Neural cell (in vitro differentiated cells): ENCODE results near the gene DGKI. TPM values are rescaled to one million over a fixed set of nuclear protein-coding genes. Genes with fewer than 3 reads are reported as not detected.

ENCODE experiments used
- H2AFZ ChIP-seq: fragments of 200-600, 300-800 bp; sonication (generic), shearing (Covaris generic); 2 replicates; pipeline ENCODE4 v1.6.0; 2014; ENCODE audit warnings: low read depth, mild to moderate bottlenecking, antibody characterized with exemption, low read length, moderate library complexity
- H3F3A ChIP-seq: fragments of 200-600 bp; shearing (Covaris generic); 2 replicates; pipeline ENCODE4 v1.6.1; 2016; ENCODE audit warnings: mild to moderate bottlenecking, moderate library complexity, mixed read lengths, antibody characterized with exemption, low read length; ENCODE audit not compliant: insufficient read depth, poor library complexity, severe bottlenecking
- H3K27ac ChIP-seq: fragments of 200-600, 300-800 bp; sonication (generic), shearing (Covaris generic); 2 replicates; pipeline ENCODE4 v1.5.1; 2014; ENCODE audit warnings: mild to moderate bottlenecking, low read length, moderate library complexity
- H3K27me3 ChIP-seq: fragments of 300-800, 200-600 bp; sonication (generic), shearing (Covaris generic); 2 replicates; pipeline ENCODE4 v1.6.0; 2014; ENCODE audit warnings: mild to moderate bottlenecking, low read depth, low read length, moderate library complexity; ENCODE audit not compliant: insufficient read depth
- H3K36me3 ChIP-seq: fragments of 300-800, 200-600 bp; sonication (generic), shearing (Covaris generic); 2 replicates; pipeline ENCODE4 v1.5.1; 2014; ENCODE audit warnings: mild to moderate bottlenecking, antibody characterized with exemption, low read length, moderate library complexity; ENCODE audit not compliant: insufficient read depth
- H3K4me2 ChIP-seq: fragments of 300-800, 200-600 bp; sonication (generic), shearing (Covaris generic); 2 replicates; pipeline ENCODE4 v1.6.0; 2014; ENCODE audit warnings: mild to moderate bottlenecking, low read length
- H3K4me3 ChIP-seq: fragments of 300-800, 200-600 bp; sonication (generic), shearing (Covaris generic); 2 replicates; pipeline ENCODE4 v1.5.1; 2014; ENCODE audit warnings: mild to moderate bottlenecking, low read length, moderate library complexity
- H3K79me2 ChIP-seq: fragments of 200-600 bp; shearing (Covaris generic); replicated peaks from 2 replicates; pipeline ENCODE4 v1.6.0; 2014; ENCODE audit warnings: mild to moderate bottlenecking, low read length, moderate library complexity; ENCODE audit not compliant: insufficient read depth
- H3K9ac ChIP-seq: fragments of 300-800, 200-600 bp; sonication (generic), shearing (Covaris generic); 2 replicates; pipeline ENCODE4 v1.6.1; 2016; ENCODE audit warnings: mild to moderate bottlenecking, low read length, mixed read lengths
- H3K9me2 ChIP-seq: fragments of 200-600 bp; shearing (Covaris generic); 2 replicates; pipeline ENCODE4 v1.6.1; 2016; ENCODE audit warnings: mild to moderate bottlenecking, low read length, mixed read lengths; ENCODE audit not compliant: insufficient read depth
- H3K9me3 ChIP-seq: fragments of 200-600, 300-800 bp; sonication (generic), shearing (Covaris generic); 2 replicates; pipeline ENCODE4 v1.6.1; 2016; ENCODE audit warnings: mild to moderate bottlenecking, mixed run types, low read length, moderate library complexity, mixed read lengths
- H4K20me1 ChIP-seq: fragments of 200-600 bp; shearing (Covaris generic); 2 replicates; pipeline ENCODE4 v1.6.1; 2016; ENCODE audit warnings: mild to moderate bottlenecking, mixed run types; ENCODE audit not compliant: insufficient read depth
- EP300 ChIP-seq: fragments of 450-650 bp; conservative IDR thresholded peaks from 2 replicates; pipeline ENCODE4 v1.6.1; 2014; ENCODE audit warnings: antibody characterized with exemption, mild to moderate bottlenecking, moderate library complexity; ENCODE audit not compliant: poor library complexity, severe bottlenecking
- EZH2 ChIP-seq: fragments of 200-600, 300-800 bp; shearing (Covaris generic), sonication (generic); IDR thresholded peaks from 2 replicates; pipeline ENCODE4 v1.6.1; 2014; ENCODE audit warnings: antibody characterized with exemption, low read length, borderline replicate concordance, mild to moderate bottlenecking; ENCODE audit not compliant: insufficient read depth, poor library complexity, severe bottlenecking
- MXI1 ChIP-seq: fragments of 450-650 bp; conservative IDR thresholded peaks from 2 replicates; pipeline ENCODE4 v1.6.1; 2014; ENCODE audit warnings: antibody characterized with exemption, mild to moderate bottlenecking; ENCODE audit not compliant: poor library complexity, severe bottlenecking
- POLR2AphosphoS5 ChIP-seq: IDR thresholded peaks from 2 replicates; pipeline ENCODE4 v1.6.1; 2012
- RAD21 ChIP-seq: fragments of 450-650 bp; conservative IDR thresholded peaks from 2 replicates; pipeline ENCODE4 v1.6.1; 2014; ENCODE audit warnings: antibody characterized with exemption, mild to moderate bottlenecking, moderate library complexity
- SMC3 ChIP-seq: fragments of 450-650 bp; conservative IDR thresholded peaks from 2 replicates; pipeline ENCODE4 v1.6.1; 2014; ENCODE audit warnings: antibody characterized with exemption, mild to moderate bottlenecking, moderate library complexity; ENCODE audit not compliant: poor library complexity
- TAF1 ChIP-seq: IDR thresholded peaks from 2 replicates; pipeline ENCODE4 v1.6.1; 2012; ENCODE audit warnings: low read depth
- polyA plus RNA-seq: library from polyadenylated mRNA; depleted of rRNA; stranded (reverse); fragments of >200 nt; gene quantifications from 2 replicates; pipeline ENCODE4 v1.2.3, GENCODE V29; 2014
- TF ChIP-seq, protein P1 (sequence below): IDR thresholded peaks from 2 replicates; pipeline ENCODE4 v1.6.1; 2012; ENCODE audit warnings: borderline replicate concordance
- TF ChIP-seq, protein P2 (sequence below): fragments of 450-650 bp; IDR thresholded peaks from 2 replicates; pipeline ENCODE4 v1.5.1; 2014; ENCODE audit warnings: antibody characterized with exemption, mild to moderate bottlenecking, moderate library complexity; ENCODE audit not compliant: poor library complexity, severe bottlenecking

Gene DGKI
- polyA plus RNA-seq, 1 donor from 2014 or later, result 15.8 TPM

DNA sequence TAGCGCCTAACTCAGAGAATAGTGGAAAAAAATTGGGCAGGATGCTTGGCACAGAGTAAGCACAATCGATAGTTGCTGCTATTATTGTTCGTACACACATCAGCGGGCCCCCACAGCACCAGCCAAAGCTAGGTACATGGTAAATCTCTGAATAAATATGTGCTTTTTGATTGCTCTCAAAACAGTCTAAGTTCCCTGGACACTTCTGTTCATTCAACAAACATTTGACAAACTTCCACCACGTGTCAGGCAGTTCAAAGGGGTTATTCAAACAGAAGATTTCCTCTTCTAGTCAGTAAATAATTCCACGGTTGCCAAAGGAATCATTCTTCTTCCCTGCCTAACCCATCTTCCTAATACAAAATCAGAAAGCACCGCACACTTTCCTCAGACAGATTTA, 150.8 kb downstream of the DGKI start:
- H3K4me3 ChIP-seq, result no peak overlapping the region

DNA sequence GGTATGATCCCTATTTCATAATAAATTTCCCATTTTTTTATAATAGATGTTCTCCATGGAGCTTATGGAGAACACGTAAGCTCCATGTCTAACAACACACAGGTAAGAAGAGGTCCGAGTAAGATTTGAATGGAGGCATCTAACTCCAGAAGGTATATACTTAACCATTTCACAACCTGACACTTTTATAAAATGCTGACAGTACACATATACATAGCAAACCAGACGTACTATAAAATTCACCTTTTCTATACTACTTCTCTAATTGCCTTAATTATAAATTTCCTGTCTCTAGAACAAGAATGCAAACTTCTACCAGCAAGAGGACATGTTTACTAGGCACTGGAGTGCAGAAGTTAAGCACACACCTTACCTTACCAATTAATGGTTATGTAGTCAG, 151.3 kb downstream of the DGKI start:
- Histone ChIP-seq H3F3A (no peaks in the 10 kb centered on the region), H3K9me3 (no peaks in the 10 kb centered on the region), H3K36me3 (no peaks in the 10 kb centered on the region), H3K9me2 (no peaks in the 10 kb centered on the region), H3K27me3 (no peaks in the 10 kb centered on the region), H2AFZ (no peak overlapping the region), H3K9ac (no peak overlapping the region), H3K4me2 (no peak overlapping the region), H3K79me2 (no peaks in the 10 kb centered on the region), H3K27ac (no peak overlapping the region), H3K4me3 (no peak overlapping the region), H4K20me1 (no peaks in the 10 kb centered on the region)
- TF ChIP-seq MXI1, result no peak
- TF ChIP-seq, protein P1, sequence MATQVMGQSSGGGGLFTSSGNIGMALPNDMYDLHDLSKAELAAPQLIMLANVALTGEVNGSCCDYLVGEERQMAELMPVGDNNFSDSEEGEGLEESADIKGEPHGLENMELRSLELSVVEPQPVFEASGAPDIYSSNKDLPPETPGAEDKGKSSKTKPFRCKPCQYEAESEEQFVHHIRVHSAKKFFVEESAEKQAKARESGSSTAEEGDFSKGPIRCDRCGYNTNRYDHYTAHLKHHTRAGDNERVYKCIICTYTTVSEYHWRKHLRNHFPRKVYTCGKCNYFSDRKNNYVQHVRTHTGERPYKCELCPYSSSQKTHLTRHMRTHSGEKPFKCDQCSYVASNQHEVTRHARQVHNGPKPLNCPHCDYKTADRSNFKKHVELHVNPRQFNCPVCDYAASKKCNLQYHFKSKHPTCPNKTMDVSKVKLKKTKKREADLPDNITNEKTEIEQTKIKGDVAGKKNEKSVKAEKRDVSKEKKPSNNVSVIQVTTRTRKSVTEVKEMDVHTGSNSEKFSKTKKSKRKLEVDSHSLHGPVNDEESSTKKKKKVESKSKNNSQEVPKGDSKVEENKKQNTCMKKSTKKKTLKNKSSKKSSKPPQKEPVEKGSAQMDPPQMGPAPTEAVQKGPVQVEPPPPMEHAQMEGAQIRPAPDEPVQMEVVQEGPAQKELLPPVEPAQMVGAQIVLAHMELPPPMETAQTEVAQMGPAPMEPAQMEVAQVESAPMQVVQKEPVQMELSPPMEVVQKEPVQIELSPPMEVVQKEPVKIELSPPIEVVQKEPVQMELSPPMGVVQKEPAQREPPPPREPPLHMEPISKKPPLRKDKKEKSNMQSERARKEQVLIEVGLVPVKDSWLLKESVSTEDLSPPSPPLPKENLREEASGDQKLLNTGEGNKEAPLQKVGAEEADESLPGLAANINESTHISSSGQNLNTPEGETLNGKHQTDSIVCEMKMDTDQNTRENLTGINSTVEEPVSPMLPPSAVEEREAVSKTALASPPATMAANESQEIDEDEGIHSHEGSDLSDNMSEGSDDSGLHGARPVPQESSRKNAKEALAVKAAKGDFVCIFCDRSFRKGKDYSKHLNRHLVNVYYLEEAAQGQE, result no peak
- no peak for TF ChIP-seq EZH2
- no peak for TF ChIP-seq TAF1
- no peak for TF ChIP-seq EP300
- no peak for TF ChIP-seq POLR2AphosphoS5
- TF ChIP-seq RAD21, result no peak
- no peak for TF ChIP-seq SMC3
- TF ChIP-seq, protein P2, sequence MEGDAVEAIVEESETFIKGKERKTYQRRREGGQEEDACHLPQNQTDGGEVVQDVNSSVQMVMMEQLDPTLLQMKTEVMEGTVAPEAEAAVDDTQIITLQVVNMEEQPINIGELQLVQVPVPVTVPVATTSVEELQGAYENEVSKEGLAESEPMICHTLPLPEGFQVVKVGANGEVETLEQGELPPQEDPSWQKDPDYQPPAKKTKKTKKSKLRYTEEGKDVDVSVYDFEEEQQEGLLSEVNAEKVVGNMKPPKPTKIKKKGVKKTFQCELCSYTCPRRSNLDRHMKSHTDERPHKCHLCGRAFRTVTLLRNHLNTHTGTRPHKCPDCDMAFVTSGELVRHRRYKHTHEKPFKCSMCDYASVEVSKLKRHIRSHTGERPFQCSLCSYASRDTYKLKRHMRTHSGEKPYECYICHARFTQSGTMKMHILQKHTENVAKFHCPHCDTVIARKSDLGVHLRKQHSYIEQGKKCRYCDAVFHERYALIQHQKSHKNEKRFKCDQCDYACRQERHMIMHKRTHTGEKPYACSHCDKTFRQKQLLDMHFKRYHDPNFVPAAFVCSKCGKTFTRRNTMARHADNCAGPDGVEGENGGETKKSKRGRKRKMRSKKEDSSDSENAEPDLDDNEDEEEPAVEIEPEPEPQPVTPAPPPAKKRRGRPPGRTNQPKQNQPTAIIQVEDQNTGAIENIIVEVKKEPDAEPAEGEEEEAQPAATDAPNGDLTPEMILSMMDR, result no peak

More for the DNA sequence above, 150.8 kb downstream of the DGKI start:
- Histone ChIP-seq H3K9me3 (no peaks in the 10 kb centered on the region), H3K4me2 (no peak overlapping the region), H3K36me3 (no peaks in the 10 kb centered on the region), H3K9ac (no peak overlapping the region), H2AFZ (no peak overlapping the region), H3F3A (no peaks in the 10 kb centered on the region), H3K79me2 (no peaks in the 10 kb centered on the region), H4K20me1 (no peaks in the 10 kb centered on the region), H3K9me2 (no peaks in the 10 kb centered on the region), H3K27ac (no peak overlapping the region), H3K27me3 (no peaks in the 10 kb centered on the region)
- TF ChIP-seq MXI1 (no peak), TAF1 (no peak), EZH2 (no peak), SMC3 (no peak), RAD21 (no peak), POLR2AphosphoS5 (no peak), EP300 (no peak)
- TF ChIP-seq, protein P1, result no peak
- TF ChIP-seq, protein P2, result no peak
